Measurements from ENCODE around the gene ERBB3.
A peak's percentile ranks its signal among the peaks of the same experiment; 100 is the strongest.

DNA sequence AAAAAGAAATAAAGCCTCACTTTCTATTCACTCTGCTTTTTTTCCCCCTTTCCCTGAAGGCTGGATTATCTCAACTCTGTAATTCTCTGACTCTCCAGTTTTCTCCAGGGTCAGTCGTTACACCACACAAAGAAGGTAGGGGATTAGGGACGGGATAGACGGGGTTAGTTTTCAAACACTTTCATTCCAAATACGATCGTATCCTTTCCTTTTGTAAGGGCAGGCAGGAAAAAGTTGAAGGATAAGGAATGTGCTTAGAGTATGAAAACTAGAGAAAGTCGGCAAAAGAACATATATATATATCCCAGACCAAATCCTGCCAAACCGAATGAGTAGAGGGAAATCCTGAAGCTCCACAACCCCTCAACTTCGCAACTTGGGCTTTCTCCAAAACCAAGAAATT lies 47.5 kb downstream of the ERBB3 start:
- TF ChIP-seq CTCF (IDR thresholded peaks at IDR 0.05) (peak in 1 of 6 experiments; percentile 9), POLR2A (IDR thresholded peaks at IDR 0.05) (no peak)

All from Peyer's patch (tissue), 4 donors.